Mucosa of descending colon (tissue), 3 donors: ENCODE measurements around the gene PARN. TPM values are rescaled to one million over a fixed set of nuclear protein-coding genes. Genes with fewer than 3 reads are reported as not detected.
"Not testable (repeated sequence)": the region's sequence is repeated elsewhere in the genome, so short reads cannot be mapped to it uniquely, and the experiment has no call there.

ENCODE experiments used
- ATAC-seq: fragments of 200-7000 bp; cut with Tn5 transposase; one replicate; pipeline ENCODE4 v1.9.1; 2020; ENCODE audit warnings: mild to moderate bottlenecking, moderate library complexity
- DNase-seq, 3 donors: peaks; one replicate each; pipeline ENCODE4 v3.0.0-alpha.2; 2020
- H3K36me3 ChIP-seq: fragments of 200-600 bp; one replicate; pipeline ENCODE4 v1.8.0; 2021; ENCODE audit warnings: low read depth, mild to moderate bottlenecking
- H3K4me1 ChIP-seq: fragments of 200-600 bp; one replicate; pipeline ENCODE4 v1.8.0; 2021; ENCODE audit warnings: low read depth, mild to moderate bottlenecking
- H3K4me3 ChIP-seq: fragments of 200-600 bp; one replicate; pipeline ENCODE4 v1.8.0; 2021; ENCODE audit warnings: mild to moderate bottlenecking
- H3K9me3 ChIP-seq: fragments of 200-600 bp; one replicate; pipeline ENCODE4 v1.8.0; 2021; ENCODE audit warnings: mild to moderate bottlenecking
- CTCF ChIP-seq: fragments of 200-600 bp; IDR thresholded peaks from one replicate; pipeline ENCODE4 v1.8.0; 2022; ENCODE audit warnings: antibody characterized with exemption, mild to moderate bottlenecking
- intact Hi-C, 2 donors: fragments of 100-400 bp; cut with DNase I in 1 of 2; cut with micrococcal nuclease in 1 of 2; formaldehyde crosslinking; loops; one replicate each; pipeline versions ENCODE4 v1.11.0 to v1.11.1; 2022; cut with DNase I, micrococcal nuclease
- total RNA-seq, 3 donors: library from RNA; stranded (reverse); fragmentation: NEBNext Ultra II Directional in 2 of 3; extraction: Animal tissue kit (Norgen Biotek cat#: 25700) in 2 of 3; gene quantifications; one replicate each; pipeline versions ENCODE4 v1.2.1 to v1.2.4, GENCODE V29; 2021 to 2023
- donor health status: DM: no; HTN: no; CAD: no; lungs with moderate emphysema.
- donor health status: DM: no; HTN: no; CAD: no.
- donor health status: DM: no; HTN: yes; CAD: no.

The PARN gene
- total RNA-seq, 3 donors from 2014 or later: 31.5 to 34.0 (median 33.3) TPM

GRCh38 chr16:14420721-14421488, 209.2 kb downstream of the PARN start:
- no peak for DNase-seq
- TF ChIP-seq CTCF: no peak
- no peak for ATAC-seq
- H3K36me3 ChIP-seq: no peaks in the 10 kb centered on the region
- H3K4me1 ChIP-seq: no peaks in the 10 kb centered on the region
- intact Hi-C loops: no loop called here
- H3K9me3 ChIP-seq: no peaks in the 10 kb centered on the region
- H3K4me3 ChIP-seq: no peak overlapping the region

GRCh38 chr16:14420243-14420642, 209.8 kb downstream of the PARN start:
- intact Hi-C loops, H3K36me3 ChIP-seq, H3K9me3 ChIP-seq, H3K4me3 ChIP-seq, DNase-seq, H3K4me1 ChIP-seq, ATAC-seq: not testable (repeated sequence)

GRCh38 chr16:14419817-14420216, 210.2 kb downstream of the PARN start:
- DNase-seq (no peak), ATAC-seq (no peak)
- Histone ChIP-seq H3K4me1 (no peaks in the 10 kb centered on the region), H3K9me3 (no peaks in the 10 kb centered on the region), H3K36me3 (no peaks in the 10 kb centered on the region), H3K4me3 (no peak overlapping the region)
- TF ChIP-seq CTCF: no peak
- intact Hi-C loops: no loop called here

DNA sequence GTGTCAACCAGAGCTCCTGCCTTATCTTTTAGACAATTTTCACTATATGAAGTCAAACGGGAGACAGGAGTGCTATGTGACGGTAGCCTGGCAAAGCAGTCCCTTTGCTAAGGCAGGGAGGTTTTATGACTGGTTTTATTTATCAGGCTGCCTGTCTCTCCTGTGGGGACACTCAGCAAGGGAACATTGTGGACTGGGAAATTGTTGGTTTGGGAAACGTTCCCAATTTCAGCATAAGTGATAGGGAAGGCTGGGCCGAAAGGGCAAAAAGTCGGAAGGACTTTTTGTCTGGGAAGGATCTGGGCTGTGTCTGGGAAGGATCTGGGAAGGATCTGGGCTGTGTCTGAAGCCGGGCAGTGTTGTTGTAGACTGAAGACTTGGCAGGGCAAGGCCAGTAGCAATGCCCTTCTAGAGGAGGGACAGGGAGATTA, 211.2 kb downstream of the PARN start:
- DNase-seq (no peak), ATAC-seq (no peak)
- Histone ChIP-seq H3K4me3 (no peak overlapping the region), H3K9me3 (no peaks in the 10 kb centered on the region), H3K36me3 (no peaks in the 10 kb centered on the region), H3K4me1 (no peaks in the 10 kb centered on the region)
- intact Hi-C loops: no loop called here
- TF ChIP-seq CTCF: no peak

- H3K9me3 ChIP-seq: no peaks in the 10 kb centered on the region
- H3K36me3 ChIP-seq: no peaks in the 10 kb centered on the region
- intact Hi-C loops: no loop called here
- ATAC-seq: no peak
- DNase-seq: no peak
- H3K4me1 ChIP-seq: no peaks in the 10 kb centered on the region
- H3K4me3 ChIP-seq: no peak overlapping the region
- no peak for TF ChIP-seq CTCF
Measured at GRCh38 chr16:14416184-14416583, 213.9 kb downstream of the PARN start.

- TF ChIP-seq CTCF: no peak
- Histone ChIP-seq H3K4me1 (no peaks in the 10 kb centered on the region), H3K36me3 (no peaks in the 10 kb centered on the region), H3K4me3 (no peak overlapping the region), H3K9me3 (no peaks in the 10 kb centered on the region)
- no peak for DNase-seq
- ATAC-seq: no peak
- intact Hi-C loops: no loop called here
Measured at GRCh38 chr16:14415291-14415690, 214.8 kb downstream of the PARN start.
